ENCODE data around the gene STX18. TPM values are rescaled to one million over a fixed set of nuclear protein-coding genes. Genes with fewer than 3 reads are reported as not detected.
"Not testable (repeated sequence)": the region's sequence is repeated elsewhere in the genome, so short reads cannot be mapped to it uniquely, and the experiment has no call there.

The STX18 gene
- total RNA-seq, 1 donor from 2014 or later: 34.6 TPM

DNA sequence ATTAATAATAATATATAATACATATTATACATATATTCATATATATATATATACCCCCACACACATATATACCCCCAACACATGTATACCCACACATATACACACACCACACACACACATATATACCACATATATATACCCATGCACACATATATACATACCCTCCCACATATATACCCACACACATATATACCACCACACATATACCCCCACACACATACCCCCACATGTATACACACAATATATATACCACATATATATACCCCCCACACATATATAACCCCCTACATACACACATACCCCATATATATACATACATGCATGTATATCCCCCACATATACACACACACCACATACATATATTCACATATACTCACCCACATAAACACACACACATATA lies 103.0 kb downstream of the STX18 start:
- no peak for DNase-seq (ENCODE audit: low spot score)

DNA sequence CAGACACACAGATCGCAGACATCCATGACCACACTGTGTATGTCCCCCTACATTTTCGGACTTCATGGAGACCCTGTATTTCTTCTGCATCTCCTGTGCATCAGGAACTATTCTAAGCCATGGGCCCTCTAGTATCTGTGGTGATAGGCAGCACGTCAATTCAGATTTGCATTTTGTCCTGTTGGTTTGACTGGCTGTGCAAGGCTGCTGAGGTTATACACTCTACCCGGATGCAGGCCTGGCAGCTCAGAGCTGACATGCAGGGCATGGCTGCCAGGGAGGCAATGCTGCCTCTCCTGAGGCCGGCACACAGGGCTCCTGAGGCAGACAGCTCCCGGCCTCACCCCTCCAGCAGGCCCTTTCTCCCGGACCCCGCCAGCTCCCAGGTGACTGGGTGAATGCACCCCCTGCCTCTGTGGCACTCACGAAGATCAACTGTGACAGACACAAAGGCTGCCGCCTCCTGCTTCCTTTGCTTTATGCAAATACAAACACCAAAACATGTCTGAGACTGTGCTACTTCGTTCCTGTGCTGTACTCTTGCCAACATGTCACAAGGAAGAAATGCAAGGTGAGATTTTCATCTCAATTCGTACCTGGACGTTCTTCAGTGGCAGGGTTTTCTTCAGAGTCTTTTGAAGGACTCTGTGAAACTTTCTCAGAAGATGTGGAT lies 103.9 kb downstream of the STX18 start:
- DNase-seq (ENCODE audit: low spot score): no peak

DNA sequence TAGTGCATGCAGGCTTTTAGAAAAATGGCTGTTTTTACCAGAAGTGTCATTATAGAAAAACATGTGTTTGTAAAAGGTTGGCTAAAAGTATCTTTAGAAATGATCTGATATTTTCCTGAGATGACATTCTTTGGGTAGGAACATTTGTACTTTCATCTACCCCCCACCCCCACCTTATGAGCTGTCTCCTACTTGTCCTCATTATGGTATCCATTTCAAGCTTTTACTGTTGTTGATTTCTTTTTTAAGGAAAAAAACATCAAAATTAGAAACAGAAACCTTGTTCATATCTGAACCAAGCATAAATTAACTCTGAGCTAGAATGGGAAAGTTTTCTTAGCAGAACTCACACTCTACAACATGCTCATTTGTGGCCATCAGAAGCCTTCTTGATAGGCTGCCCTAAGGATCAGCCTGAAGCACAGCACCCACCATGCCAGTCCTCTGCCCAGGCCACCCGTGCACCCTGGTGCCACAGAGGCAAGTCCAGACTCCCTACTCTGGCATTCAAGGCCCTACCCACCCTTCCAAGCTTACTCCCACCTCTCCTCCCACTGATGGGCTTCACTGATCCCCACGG lies 105.5 kb downstream of the STX18 start:
- no peak for DNase-seq (ENCODE audit: low spot score)

DNA sequence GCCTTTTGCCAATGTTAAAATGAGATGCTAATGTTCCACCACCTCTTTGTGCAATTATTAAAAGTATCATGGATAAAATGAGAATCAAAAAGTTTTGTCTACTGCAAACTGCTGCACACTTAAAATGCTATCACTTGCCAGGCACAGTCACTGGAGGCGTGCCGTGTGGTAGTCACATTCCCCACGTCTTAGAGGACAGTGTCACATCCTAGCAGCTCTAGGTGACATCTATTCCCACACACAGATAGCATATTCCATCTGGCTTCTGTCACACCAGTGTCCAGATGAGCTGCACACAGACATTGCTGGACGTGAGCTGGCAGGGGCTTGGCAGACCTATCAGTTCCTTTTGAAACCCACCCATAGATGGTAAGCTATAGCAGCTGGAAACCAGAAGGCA lies 107.9 kb downstream of the STX18 start:
- DNase-seq (ENCODE audit: low spot score): no peak

DNA sequence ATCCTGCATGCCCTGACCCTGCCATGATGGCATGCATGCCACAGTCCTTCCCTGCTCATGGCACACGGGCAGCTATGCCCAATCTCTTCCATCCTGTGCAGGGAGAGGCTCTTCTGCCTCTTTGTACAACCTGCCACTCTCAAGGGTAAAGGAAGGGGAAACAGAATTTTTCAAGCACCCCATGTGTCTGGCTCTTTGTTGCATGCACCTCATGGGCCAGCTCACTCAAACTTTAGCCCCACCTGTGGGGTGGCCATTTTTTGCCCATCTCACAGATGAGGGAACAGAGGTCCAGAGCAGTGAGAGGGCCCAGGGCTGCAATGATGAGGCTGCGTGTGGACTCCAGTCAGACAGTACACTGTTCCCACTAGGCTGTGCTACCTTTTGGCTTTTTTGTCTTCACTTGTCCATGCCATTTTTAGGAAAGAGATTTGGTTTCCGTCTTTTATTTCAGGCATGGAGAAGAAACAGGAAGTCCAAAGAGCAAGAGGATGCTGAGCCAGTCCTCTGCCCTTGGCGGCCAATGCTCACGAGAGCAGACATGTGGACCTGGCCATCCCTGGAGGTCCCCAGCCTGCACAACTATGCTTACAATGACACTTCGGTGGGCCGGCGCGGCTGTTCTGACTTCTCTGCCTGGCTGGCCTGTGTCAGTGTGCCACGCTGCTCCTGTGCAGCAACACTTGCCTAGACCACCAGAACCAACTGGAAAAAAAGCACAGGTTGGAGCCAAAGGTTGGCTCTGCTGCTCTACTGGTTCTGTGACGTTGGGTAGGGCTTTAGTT lies 109.3 kb downstream of the STX18 start:
- no peak for DNase-seq (ENCODE audit: low spot score)

DNA sequence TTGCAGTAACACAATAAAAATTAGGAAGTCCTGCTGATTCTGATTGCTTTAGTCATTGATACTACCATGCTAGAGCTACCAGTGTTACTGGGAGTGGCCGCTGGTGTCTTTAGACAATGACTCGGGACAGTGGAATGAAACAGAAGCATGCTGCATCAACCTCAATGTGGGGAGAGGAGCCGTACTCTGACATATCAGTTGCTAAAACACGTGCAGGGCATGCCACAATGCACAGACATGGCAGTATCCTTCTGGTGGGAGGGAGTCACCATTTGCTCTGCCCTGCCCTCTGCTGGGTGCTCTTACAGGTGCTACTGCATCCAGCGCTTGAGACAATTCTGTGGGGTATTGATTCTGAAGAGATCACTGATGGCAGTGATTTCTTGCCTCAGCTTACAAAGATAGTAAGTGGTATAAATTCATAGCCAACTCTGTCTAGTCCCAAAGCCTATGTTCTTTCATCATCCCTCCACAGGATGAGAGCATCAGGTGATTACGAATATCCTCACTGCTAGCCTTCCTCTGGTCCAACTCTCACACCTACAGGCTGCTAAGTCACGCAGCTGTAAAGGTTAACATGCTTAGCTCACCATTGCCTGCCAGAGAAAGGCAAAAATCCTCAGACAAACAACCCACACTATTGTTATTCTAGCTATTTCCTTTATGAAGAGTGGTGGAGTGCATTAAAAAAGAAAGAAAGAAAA lies 111.2 kb downstream of the STX18 start:
- no peak for DNase-seq (ENCODE audit: low spot score)

DNA sequence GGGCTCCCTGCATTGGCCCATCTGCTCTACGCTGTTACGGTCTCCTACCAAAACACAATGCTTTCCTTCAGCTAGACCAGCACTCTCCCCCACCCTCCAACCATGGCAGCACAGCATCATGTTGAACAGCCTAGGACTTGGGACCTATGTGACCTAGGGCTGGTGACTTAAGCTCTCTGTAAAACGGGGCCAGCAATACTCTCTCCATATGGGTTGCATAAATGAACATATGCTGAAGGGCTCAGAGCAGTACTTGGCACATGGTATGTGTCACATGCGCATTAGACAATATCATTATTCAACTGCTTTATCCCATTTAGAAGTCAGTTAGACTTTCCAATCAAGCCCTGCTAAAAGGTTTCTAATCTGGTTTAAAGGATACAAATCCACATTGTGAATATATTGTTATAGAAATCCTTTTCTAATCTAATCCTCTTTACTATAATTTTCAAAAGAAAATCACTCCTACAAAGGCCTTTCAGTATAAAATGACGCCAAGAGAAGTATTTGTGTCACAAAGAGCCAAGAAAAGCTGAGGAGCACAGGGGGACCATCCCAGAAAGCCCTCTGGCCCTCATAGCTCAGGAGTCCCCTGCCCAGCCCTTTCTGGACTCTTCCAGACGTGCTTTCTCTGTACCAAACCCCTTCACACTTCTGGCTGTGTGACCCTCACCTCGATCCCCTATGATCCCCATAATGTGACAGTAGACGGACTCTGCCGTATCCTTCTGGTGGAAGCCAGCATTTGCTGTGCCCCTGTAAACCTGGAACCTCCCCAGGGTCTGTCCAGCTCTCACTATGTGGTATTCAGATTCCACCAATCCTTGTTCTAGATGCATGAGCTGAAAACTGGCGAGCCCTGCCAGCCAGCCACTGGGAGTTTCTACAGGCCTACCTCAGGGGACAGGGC lies 112.6 kb downstream of the STX18 start:
- DNase-seq (ENCODE audit: low spot score): no peak

DNA sequence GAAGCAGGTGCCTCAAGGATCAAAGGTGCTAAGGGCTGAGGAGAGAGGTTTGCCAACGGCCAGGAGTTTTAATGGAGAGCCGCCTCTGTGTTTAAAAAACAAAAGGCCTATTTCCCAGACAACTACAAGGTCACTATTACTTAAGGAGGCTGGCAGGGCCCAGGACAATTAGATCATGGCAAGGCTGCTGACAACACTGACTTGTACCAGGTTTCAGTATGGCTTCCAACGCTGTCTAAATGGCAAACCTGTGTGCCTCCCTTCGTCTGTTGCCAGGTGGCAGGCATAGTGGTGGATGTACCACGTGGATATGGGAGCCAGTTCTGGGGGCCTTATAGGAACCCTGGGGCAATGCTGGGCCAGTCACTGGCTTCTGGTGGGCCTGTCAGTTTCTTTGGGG lies 114.0 kb downstream of the STX18 start:
- no peak for DNase-seq (ENCODE audit: low spot score)

DNA sequence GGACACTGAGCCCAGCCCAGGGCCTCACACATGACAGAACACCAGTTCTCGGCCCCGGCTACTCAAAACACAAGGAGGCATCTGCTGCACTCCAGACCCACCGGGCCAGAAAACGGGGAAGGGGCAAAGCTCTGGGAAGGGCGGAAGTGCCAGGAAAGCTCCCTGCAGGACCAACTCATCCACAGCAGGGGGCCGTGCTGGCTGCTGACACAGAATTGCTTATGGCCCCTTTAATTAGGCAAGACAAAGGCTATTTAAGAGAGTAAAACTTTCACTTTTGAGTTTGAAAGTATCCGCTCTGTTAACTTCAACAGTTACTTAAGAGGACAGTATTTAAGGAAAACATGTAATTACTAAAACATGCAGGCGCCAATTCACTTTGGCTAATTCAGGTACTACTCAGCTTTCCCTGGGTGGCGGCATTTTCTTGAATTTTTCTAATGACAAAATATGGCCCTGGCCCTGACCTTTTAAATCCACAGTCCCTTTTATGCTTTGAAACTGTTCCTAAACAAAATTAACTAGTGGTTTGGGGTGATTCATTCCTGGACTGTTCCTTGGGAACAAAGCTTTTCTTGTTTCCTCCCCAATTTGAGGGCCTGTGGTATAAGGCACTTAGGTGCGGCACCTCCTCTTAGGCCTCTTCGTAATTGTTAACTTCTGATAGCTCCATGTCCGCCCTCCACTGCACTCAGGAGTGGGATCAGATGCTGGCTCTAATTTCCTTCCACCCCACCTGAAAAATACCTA lies 114.6 kb downstream of the STX18 start:
- DNase-seq (ENCODE audit: low spot score): no peak

DNA sequence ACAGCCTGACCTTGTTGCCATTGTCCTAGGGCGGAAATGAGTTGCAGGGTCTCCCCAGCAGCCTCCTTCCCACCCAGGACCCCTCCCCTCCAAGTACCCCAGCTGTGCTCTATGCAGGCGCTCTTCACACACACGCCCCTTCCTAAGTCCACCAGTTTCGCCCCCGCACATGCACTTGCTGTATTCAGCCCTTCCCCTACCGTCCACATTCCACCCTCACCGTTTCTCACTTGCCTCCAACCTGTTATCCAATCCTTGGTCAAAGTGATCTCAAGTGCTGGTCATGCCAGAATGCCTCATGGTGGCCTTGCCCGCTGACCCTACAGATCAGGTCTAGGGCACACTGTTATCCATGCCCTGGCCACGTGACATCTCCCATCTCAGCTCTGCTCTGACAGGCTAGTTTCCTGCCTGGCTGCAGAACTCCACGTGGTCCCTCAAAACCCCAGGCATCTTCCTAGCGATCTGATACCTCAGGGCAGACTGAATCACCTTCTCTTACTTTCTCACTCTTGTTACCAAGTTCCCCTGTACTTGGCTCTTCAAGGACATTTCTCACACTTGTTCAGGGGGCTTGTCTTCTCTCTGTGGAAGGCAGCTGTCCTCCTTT lies 115.2 kb downstream of the STX18 start:
- no peak for DNase-seq (ENCODE audit: low spot score)

DNA sequence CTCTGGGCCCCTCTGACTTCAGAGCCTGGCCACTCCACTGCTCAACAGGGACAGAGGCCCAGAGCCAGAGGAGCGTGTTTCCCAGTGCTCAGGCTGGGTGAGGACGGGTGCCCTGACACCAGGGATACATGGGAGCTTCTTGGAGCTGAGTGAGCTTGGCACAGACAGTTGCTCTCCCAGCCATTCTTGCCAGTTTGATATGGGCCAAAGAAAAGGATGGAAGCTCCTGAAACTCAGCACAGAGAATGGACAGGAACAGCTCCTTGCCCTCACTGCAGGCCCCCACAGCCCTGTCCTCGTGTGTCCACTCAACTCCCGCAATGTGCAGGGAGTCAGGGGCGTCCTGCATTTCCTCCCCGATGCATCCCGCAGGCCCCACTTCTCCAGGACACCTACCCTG lies 116.2 kb downstream of the STX18 start:
- no peak for DNase-seq (ENCODE audit: low spot score)

DNA sequence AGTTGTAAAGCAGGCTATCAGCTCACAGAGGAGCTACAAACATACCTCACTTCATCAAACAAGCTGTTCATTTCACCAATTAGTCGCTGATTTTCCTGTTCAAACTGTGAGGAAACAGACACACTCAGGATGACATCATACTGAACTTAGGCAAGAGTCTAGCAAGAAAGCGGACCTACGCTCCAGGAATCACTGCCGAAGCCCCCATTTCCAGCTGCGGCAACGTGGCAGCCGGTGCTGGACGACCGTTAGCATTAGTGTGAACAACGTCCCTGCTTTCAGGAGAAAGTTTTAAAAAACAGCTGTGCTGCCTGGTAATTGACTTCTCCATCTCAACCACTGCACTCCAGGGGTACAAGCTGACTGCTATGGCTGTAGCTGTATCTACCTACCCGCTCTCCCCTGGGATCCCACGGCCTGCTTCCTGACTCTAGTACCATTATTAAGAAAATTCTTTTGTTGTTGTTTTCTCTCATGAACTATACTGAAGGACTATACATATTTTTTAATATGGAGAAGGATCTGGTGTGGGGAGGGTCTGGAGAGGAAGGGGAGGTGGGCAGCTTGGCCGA lies 116.6 kb downstream of the STX18 start:
- DNase-seq (ENCODE audit: low spot score): no peak

DNA sequence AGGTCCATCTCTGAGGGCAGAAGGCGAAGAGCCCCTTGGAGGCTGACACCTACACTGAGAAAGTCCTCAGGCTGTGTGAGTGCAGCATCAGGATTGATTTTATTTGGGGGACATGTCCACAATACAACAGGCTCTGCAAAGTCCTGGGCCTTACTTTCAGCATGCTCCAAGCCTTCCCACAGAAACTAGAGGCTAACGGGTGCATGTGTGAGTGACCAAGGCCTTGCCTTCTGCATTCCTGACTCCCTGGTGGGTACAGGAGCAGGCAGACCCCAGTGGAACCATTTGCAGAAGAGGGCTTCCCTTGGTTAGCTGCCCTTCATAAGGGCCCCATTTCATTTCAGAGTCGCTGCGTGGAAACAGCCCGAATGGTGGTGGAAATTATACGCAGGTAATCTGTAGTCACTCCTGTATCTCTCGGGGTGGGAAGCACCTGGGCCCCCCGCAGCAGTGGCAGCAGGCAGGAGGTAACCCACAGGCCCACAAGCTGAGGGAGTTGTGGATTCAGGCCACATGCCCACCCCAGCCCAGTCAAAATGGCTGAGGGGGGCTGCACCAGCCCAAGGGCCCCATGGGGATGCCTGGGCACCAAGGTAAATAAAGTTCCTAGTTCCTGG lies 117.2 kb downstream of the STX18 start:
- DNase-seq (ENCODE audit: low spot score): no peak

DNA sequence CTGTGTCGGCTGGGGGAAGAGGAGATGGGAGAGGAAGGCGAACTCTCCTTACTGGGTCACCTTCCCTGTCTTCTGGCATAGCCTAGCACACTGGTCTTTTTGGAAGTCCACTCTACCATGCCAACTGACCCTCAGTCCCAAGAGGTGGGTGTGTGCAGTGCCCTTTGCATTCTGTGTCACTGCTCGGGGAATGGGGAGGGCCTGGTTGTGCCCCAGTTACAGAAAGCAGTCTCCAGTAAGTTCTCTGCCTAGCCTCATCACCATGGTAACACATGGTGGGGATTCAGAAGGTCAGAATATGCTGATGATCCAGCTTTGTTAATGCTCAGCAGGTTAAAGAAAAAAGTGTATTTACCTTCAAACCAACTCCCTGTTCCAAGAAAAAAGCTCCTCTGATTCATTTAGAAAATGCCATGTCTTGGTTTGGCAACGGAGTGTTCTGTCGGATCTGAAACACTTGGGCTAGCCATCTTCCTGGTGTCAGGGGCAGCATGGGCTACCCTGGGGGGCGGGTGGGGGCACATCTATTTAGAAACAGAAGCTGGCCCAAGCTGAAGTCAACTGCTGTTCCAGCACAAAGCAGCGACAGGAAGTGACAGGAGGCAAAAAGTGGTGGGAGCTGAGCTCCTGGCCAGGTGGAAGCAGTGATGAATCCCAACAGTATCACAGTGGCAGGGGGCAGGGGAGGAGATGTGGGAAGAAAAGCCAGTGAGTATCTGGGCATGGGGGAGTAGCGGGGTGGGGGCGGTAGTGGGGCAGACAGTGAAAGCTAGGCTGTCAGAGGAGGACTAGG lies 117.9 kb downstream of the STX18 start:
- DNase-seq (ENCODE audit: low spot score): no peak

DNA sequence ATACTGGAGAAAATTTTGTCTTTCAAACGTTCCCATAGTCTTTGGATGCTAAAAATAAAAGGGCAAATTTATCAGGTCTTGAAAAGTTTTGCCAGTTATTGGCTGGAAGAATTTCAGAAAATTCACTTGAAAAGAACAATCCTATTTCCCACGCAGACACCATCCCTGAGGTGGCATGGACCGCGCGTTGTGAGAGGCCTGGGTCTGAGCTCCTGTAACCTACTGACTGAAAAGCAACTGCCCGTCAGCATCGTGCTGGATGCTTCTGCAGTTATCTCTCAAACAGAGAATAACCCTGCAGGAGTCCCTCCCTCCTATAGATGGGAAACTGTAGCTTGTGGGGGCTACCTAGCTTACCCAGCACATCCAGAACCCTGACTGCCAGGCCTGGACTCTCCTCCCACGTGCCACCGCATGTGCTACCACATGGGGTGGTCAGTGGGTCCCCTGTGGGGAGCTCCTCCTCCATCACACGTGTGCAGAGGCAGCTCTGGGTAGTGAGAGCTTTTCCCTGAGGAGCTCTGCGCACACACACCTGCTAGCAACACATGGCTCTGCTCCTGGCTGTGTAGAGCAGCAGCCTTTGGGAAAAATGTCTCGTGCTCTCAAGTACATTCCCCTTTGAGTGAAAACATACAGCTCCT lies 118.9 kb downstream of the STX18 start:
- no peak for DNase-seq (ENCODE audit: low spot score)

DNA sequence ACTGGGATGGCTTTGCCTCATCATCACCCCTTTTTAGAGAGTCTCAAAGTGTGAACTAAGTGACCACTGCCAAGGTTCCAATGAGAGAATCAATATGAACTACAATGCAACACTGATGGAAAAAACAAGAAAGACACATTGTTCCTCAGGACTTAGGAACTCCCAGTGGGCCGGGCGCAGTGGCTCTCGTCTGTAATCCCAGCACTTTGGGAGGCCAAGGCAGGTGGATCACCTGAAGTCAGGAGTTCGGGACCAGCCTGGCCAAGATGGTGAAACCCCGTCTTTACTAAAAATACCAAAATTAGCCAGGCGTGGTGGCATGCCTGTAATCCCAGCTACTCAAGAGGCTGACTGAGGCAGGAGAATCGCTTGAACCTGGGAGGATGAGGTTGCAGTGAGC lies 119.7 kb downstream of the STX18 start:
- DNase-seq (ENCODE audit: low spot score): not testable (repeated sequence)

DNA sequence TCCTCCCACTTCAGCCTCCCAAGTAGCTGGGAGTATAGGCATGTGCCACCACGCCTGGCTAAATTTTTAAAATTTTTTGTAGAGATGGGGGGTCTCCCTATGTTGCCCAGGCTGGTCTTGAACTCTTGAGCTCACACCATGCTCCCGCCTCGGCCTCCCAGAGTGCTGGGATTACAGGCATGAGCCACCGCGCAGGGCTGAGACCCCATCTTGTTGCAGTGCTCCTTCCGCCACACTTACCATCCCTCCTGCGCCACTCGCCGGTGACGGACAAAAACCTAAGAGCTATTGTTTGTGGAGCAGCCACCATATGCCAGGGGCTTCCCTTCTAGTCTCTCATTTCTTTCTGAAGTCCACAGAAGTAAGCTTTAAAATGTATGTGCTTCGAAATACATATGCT lies 120.5 kb downstream of the STX18 start:
- DNase-seq (ENCODE audit: low spot score): no peak

DNA sequence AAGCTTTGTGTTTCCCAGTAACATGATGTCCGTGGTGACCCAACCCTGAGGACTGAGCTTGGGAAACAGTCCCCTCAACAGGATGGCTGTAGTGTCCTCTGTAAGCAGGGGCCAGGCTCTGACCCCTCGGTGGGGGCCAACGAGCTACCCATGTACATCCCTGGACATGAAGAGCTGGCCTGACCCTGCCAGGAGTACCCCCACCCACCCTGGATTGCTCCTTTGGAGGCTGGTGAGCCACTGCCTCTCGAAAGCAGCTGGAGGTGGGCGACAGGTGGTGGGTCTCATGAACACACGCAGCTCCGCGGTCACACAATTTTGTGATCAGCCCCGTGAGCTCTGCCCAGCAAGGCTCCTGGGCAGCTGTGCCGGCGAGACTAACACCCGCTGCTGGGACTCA lies 121.4 kb downstream of the STX18 start:
- DNase-seq (ENCODE audit: low spot score): no peak

All from ureter (tissue), 1 donor.